GM18873 (cell line): ENCODE results near the gene KRTAP4-7.
"Not testable (repeated sequence)": the region's sequence is repeated elsewhere in the genome, so short reads cannot be mapped to it uniquely, and the experiment has no call there.

Experiments
- ATAC-seq: cut with Tn5 transposase; IDR thresholded peaks from one replicate; pipeline ENCODE4 v1.9.1; 2021; ENCODE audit warnings: mild to moderate bottlenecking, moderate library complexity, moderate number of reproducible peaks; ENCODE audit not compliant: unreplicated experiment, low FRiP score

The KRTAP4-7 gene

GRCh38 chr17:41084100-41084856 is at the start of gene KRTAP4-7:
Gene KRTAP4-7, plus strand, starts transcription at chr17:41084150. Its CDS starts 57 bp downstream, at chr17:41084207.
- ATAC-seq = not testable (repeated sequence)

- ATAC-seq = not testable (repeated sequence)
Observed at GRCh38 chr17:41034346-41034935, 49.5 kb upstream of the KRTAP4-7 start, which contains the start of gene KRTAP1-3. Gene KRTAP1-3, minus strand, starts transcription at chr17:41034874. Its CDS starts 53 bp downstream, at chr17:41034821.

- ATAC-seq = no peak
Observed at GRCh38 chr17:41037853-41038350, 46.0 kb upstream of the KRTAP4-7 start.

GRCh38 chr17:41040783-41041571 is 43.0 kb upstream of the KRTAP4-7 start, which contains the start of gene KRTAP1-1:
Gene KRTAP1-1, minus strand, starts transcription at chr17:41041450. Its CDS starts 53 bp downstream, at chr17:41041397.
- not testable (repeated sequence) for ATAC-seq

GRCh38 chr17:41042953-41043352 is 41.0 kb upstream of the KRTAP4-7 start:
- no peak for ATAC-seq

GRCh38 chr17:41046735-41047465 is 37.0 kb upstream of the KRTAP4-7 start, which contains the start of gene KRTAP2-1:
Gene KRTAP2-1, minus strand, starts transcription at chr17:41047316. Its CDS starts 49 bp downstream, at chr17:41047267.
- not testable (repeated sequence) for ATAC-seq

GRCh38 chr17:41048441-41048840 is 35.5 kb upstream of the KRTAP4-7 start:
- ATAC-seq = no peak

GRCh38 chr17:41049110-41049509 is 34.8 kb upstream of the KRTAP4-7 start:
- no peak for ATAC-seq

- no peak for ATAC-seq
Observed at GRCh38 chr17:41052566-41052965, 31.4 kb upstream of the KRTAP4-7 start.

- no peak for ATAC-seq
Observed at GRCh38 chr17:41054025-41054424, 29.9 kb upstream of the KRTAP4-7 start.

- not testable (repeated sequence) for ATAC-seq
Observed at GRCh38 chr17:41054556-41054955, 29.4 kb upstream of the KRTAP4-7 start.

GRCh38 chr17:41055130-41055529 is 28.8 kb upstream of the KRTAP4-7 start, which contains the start of gene KRTAP2-2:
Gene KRTAP2-2, minus strand, starts transcription at chr17:41055230. Its CDS starts 19 bp downstream, at chr17:41055211.
- ATAC-seq = not testable (repeated sequence)

- ATAC-seq = no peak
Observed at GRCh38 chr17:41057547-41057946, 26.4 kb upstream of the KRTAP4-7 start.

GRCh38 chr17:41058741-41059140 is 25.2 kb upstream of the KRTAP4-7 start:
- ATAC-seq = no peak

- not testable (repeated sequence) for ATAC-seq
Observed at GRCh38 chr17:41059276-41060051, 24.5 kb upstream of the KRTAP4-7 start.

- ATAC-seq = no peak
Observed at GRCh38 chr17:41060052-41060604, 23.8 kb upstream of the KRTAP4-7 start, which contains the start of gene KRTAP2-3. Gene KRTAP2-3, minus strand, starts transcription at chr17:41060114. Its CDS starts 64 bp downstream, at chr17:41060050.

GRCh38 chr17:41061964-41062363 is 22.0 kb upstream of the KRTAP4-7 start:
- ATAC-seq = no peak

GRCh38 chr17:41063449-41063848 is 20.5 kb upstream of the KRTAP4-7 start:
- ATAC-seq = no peak

- ATAC-seq = no peak
Observed at GRCh38 chr17:41064301-41064700, 19.6 kb upstream of the KRTAP4-7 start.
